Measurements from ENCODE around the gene MYO7B.

Gene MYO7B

DNA sequence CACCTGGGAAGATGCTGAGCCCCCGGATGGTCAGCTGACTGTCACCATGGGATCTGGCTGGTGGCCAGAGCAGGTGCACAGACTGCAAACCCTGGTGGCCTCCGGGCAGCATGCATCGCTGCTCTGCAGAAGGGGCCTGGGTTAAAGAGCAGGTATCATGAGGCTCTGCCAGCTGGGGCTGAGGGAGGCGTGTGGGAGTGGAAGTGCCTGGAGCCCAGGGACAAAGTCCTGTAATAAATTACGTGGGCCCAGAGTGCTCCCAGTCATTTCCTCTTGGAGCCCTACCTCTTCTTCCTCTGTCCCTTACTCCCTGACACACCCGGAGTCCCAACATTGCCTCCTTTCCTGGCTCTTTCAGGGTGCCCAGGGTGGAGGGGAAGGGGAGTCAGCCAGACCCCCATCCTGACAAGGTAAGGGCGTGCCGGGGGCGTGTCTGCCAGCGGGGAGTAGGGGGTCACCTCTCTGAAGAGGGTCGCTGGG is at the start of gene MYO7B:
Gene MYO7B (plus strand): TSS at position 262 of the 480 bp plus-strand sequence. CDS start 24,040 bp downstream, outside the sequence.
- in situ Hi-C loops (cut with MboI; ENCODE audit: low sequenced_read_pairs), result no loop called here

DNA sequence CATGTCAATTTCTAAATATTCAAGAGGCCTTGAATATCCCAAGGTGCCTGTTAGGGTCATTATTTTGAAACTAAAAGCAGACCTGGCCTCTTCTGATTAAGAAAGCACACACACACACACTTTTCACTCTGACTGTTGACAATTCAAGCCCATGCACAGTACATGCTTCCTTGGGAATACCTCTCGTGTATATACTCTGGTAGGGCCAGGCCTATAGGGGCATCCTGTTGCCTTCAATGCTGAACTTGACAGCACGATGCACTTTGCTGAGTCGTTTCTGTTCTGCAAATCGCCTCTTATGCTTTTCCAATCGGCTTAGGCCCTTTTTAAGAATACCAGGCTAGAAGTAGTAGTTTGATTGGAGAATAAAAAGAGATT is 49.8 kb upstream of the MYO7B start:
- in situ Hi-C loops (cut with MboI; ENCODE audit: low sequenced_read_pairs), result no loop called here

DNA sequence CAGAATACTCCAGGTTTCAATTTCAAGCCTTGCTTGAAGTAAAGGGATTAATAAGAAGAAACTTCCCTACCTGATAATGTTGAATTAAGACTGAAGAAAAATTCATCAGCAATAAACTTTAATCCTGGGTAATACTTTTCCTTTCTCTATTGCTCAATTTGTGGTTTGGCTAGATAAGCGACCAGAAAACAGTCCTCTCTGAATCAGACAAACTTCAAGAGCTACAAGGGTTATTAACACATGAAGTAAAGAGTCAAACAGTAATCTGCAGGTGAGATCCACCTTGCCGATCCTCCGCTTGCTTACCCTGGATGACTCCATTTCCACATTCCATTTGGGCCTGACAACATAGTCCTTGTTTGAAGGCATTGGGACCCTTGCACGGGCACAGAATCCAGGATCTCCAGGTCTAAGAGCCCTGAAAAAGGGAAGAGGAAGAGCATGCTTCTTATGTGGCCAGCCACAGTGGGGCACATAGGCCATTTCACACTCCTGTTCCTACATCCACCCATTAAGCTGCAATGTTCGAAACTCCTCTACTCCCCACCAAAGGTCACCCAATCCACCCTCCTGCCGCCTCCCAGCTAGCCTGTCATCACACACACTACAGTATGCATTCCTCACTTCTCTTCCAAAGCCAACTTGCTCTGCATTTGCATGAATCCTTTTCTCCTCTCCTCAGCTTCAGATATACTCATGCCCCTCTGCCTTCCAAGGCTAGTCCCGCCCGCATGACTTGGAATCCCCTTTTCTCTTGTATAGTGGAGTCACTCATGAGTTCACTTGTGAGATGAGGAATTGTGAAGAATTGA is 49.0 kb upstream of the MYO7B start:
- in situ Hi-C loops (cut with MboI; ENCODE audit: low sequenced_read_pairs), result no loop called here

DNA sequence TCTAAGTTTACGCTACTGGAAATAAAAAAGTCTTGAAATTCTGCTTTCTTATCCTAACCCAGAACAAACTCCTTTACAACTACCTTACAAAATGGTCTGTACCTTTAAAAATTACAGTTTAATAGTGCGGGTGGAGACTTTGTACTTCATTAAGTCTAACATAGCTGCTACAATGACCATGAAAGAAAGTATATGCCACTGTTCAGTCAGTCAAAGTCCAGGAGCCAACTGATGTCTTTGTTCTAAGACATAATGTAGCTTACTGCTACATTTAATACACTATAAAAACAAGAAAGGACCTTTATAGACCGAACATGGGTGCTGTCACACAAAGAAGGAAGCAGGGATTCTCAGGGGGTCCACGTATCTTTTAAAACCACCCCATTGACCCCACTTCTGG is 45.2 kb upstream of the MYO7B start:
- in situ Hi-C loops (cut with MboI; ENCODE audit: low sequenced_read_pairs), result no loop called here

DNA sequence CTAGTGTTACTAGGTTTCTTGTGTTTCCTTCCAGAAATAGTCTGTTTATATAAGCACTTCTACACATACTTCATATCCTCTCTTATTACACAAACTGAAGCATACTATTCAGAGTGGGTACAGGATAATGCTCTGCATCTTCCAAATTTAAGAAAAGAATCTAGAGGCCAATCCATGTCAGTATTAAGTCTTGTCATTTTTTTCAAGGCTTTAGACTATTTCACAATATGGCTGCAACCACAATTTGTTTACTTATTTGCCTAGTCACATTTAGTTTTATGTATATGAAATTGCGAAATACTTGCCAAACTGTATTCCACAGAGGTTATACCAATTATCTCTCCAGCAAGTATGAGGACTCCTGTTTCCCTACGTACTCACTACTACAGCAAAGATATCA is 37.1 kb upstream of the MYO7B start:
- in situ Hi-C loops (cut with MboI; ENCODE audit: low sequenced_read_pairs), result no loop called here

DNA sequence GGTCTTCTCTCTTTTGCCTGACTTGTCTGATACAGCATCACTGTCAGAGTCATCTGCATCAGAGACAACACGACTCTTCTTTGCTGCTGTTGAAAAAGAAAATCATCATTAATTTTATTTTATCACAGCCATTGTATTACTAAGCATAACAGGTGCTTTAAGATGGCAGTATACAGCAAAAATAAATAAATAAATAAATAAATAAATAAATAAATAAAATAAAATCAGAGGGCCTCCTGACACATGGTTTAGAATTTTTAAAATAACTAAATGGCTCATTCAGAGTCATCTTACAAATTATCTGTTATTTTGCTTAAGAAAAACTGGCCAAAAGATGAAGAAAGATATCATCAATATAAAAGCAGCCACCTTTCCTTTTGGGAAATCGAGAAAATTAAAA is 32.0 kb upstream of the MYO7B start:
- in situ Hi-C loops (cut with MboI; ENCODE audit: low sequenced_read_pairs), result no loop called here

DNA sequence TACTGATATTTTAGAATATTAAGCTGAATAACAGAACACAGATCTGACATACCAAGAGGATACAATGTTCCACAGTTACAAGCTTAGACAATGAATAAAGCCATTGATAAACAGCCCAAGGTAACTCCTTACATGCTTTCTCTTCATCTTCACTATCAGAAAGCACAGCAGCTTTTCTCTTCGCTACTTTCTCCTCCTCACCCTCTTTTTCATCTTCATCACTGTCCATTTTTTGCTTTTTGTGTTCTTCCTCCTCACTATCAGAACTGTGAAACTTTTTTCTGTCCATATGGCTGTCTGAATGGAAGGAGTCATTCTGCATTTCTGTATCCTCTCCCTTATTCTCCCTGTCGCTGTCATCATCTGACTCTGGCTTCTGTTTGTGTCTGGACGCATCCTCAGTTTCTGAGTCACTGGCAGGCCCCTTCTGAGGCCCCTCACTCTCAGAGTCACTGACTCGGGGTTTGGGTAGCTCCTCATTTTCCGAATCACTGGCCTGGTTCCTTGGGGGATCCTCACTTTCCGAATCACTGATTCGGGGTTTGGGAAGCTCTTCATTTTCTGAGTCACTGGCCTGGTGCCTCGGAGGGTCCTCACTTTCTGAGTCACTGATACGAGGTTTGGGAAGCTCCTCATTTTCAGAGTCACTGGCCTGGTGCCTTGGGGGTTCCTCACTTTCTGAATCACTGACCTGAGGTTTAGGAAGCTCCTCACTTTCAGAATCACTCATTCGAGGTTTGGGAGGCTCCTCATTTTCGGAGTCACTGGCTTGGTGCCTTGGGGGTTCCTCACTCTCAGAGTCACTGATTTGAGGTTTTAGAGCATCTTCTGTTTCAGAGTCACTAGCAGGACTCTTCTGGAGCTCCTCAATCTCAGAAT is 30.7 kb upstream of the MYO7B start:
- in situ Hi-C loops (cut with MboI; ENCODE audit: low sequenced_read_pairs), result no loop called here

DNA sequence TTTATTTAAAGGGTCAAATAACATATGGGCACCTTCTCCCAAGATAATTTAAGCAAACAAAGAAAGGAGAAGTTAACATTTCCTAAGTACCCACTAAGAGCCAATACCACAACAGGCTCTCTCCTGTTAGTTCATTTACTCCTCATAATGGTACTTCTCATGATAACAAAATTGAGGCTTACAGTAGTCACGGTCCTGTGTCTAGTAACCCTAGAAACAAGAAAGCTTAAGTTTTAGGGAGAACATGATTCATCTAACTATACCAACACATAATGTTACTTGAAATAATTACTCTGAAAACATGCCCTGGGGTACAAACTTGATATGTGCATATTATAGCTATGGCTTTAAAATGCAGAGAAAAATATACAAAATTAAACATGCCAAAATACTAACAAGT is 29.0 kb upstream of the MYO7B start:
- in situ Hi-C loops (cut with MboI; ENCODE audit: low sequenced_read_pairs), result no loop called here

DNA sequence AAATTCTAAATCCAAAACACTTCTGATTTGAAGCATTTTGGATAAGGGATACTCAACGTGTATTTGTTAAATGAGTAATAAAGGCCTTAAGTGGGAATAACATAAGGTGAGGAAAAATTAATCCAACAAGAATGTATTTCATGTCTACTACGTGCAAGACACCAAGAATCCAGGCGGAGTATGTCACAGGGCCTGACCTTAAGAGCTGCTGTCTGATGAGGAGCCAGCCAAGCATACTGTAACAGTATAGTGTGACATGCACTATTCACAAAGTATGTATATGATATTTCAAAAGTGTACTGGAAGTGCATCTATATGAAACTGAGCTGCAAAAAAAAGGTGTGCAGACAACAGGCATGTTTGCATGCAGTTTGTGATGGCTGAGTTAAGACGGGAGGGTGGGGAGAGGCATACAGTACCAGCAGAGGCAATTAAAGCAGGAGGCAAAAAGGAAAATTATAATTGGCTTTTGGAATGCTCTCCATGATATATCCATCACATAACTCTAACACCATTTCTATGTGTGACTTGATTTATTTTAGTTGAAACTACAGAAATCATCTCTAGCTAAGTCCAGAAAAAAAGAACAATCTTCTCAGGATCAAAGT is 27.4 kb upstream of the MYO7B start:
- in situ Hi-C loops (cut with MboI; ENCODE audit: low sequenced_read_pairs), result no loop called here

DNA sequence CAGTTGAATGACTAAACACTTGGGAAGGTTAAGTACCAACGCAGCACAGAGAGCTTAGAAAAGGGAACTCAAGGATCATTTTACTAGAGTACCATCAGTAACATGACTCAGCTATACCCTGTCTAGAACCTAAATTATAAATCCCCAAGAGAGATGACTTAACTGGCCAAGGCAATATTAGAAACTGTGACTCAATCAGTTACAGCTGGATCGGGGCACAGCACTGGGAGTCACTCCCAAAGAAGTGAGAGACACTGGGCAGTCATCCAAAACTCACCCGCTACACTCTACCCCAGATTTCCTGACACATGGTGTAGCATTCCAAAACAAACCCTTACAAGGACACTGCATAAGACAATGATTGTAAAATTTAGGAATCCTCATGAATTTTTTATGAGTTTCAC is 26.9 kb upstream of the MYO7B start:
- in situ Hi-C loops (cut with MboI; ENCODE audit: low sequenced_read_pairs), result no loop called here

DNA sequence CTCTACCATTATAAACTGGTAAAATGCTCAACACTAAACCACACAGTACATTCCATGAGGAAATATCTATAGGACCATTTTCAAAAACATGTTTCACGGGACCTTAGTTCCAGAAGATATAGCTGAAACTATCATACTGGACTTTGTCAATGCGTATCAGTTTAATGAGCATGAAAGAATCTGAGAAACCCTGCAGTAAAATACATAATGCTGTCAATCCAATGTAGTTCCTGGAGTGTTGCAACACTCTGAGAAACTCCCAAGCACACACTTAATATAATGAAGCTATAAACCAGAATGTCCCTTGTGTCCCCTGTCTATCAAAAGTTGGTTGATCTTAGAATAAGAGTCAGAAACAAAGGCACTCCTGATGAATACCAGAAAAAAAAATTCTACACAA is 25.4 kb upstream of the MYO7B start:
- in situ Hi-C loops (cut with MboI; ENCODE audit: low sequenced_read_pairs), result no loop called here

DNA sequence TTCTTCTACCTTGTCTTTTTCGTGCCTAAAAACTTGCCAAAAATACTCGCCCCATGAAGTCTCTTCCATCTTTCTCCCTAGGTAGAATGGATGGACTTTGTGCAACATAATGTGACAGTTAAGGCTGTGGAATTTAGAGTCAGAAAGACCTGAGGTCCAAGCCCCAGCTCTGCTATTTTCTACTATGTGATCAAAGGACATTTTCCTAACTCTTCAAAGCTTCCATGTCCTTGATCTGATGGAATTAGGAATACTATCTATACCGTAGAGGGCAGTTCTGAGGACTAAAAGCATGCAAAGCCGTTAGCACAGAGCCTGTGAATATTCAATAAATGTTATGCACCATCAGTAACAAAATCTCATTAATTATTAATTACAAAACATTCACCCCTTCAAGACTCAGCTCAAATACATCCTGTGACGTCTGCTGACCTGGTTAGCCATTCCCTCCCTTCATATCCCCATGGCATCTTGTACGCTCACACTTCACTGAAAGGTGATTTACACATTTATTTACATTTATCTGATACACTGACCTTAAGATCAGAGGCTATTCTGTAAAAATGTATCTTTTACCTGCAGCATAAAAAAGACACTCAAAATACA is 24.3 kb upstream of the MYO7B start:
- in situ Hi-C loops (cut with MboI; ENCODE audit: low sequenced_read_pairs), result no loop called here

DNA sequence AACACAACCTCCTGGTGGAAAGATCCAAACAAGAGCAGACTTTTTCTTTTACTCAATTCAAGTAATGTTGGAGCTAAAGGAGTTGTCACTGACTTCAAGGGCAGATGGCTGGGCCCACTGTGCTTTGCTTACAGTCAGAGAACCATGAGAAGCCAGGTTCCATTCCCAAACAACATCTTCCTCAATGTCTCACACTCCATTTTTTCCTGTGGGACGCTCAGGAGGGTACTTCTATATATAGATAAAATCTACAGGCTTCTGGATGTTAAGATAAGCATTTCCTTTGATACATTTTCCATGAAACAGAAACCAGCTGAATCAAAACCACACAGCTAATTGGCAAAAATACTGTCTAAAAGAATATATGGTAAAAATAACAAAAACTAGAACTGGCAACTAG is 23.6 kb upstream of the MYO7B start:
- in situ Hi-C loops (cut with MboI; ENCODE audit: low sequenced_read_pairs), result no loop called here

DNA sequence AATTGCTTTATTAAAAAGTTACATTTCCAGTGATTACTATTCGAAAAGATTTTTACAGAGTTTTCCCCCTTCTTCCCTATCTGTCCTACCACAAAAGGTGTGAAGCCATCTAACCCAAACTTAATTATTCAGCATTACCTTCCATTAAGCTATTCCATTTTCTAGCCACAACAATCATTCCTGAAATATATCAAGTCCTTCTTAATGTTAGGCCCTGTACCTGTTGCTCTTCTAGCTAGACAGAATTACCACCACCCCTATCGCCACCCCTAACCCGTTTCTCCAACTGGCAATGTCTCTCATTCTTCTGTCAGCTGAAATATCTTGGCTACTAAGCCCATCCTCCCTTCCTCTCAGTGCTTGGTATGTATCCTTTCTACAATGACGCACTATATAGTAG is 23.1 kb upstream of the MYO7B start:
- in situ Hi-C loops (cut with MboI; ENCODE audit: low sequenced_read_pairs), result no loop called here

DNA sequence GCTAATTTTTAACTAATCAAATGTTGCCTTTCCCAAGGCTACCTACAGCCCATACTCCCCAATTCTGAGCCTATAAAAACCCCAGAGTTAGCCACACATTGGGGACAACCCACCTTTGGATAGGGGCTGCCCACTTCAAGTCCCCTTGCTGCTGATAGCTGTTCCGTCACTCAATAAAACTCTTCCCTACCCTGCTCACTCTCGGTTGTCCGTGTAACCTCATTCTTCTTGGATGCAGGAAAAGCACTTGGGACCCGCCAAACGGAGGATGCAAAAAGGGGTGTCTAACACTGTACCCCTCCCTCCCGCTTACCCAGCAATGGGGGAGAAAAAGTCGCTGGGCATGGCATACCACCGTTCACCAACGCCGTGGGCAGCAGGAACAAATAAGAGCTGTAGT is 21.4 kb upstream of the MYO7B start:
- in situ Hi-C loops (cut with MboI; ENCODE audit: low sequenced_read_pairs), result no loop called here

DNA sequence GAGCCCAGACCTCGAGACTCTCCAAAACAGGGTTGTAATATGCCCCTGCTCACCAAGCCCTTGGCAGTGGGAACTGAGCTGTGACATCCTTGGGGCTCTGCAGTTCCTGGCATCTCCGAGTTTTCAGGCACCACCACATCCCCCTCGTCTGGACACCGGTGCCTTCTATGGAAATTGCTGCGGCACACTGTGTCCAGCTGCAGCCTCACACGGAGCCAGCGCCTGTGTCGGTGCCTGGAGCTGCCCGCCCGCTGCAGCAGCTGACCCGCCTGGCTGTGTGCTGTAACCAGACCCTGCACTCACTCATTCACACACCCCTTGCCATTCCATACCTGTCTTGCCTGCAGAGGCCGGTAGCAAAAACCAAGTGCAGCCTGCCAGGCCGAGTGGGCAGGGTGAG is 21.0 kb upstream of the MYO7B start:
- in situ Hi-C loops (cut with MboI; ENCODE audit: low sequenced_read_pairs), result no loop called here

DNA sequence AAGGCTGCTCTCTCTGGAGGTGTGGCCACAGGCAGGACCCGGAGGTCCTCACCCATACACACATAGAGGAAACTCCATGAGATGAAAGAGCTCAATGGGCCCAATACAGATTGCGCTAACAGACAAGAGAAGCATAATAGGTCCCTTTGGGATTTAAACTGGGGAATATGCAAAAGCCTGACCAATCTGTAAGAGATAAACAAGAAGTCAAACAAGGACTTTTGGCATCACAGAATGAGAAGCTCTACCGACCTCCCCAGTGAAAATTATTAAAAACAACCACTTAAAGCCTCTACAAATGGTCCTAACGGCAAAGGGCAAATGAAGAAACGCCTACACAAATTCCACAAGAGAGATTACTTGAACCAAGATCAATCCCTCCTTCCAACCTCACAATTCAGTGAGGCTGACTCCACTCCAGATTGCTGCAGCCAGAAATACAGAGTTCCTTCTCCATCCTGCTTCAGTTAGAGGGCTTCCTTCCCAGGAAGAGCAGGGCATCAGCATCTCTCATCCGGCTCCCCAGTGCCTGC is 20.0 kb upstream of the MYO7B start:
- in situ Hi-C loops (cut with MboI; ENCODE audit: low sequenced_read_pairs), result no loop called here

DNA sequence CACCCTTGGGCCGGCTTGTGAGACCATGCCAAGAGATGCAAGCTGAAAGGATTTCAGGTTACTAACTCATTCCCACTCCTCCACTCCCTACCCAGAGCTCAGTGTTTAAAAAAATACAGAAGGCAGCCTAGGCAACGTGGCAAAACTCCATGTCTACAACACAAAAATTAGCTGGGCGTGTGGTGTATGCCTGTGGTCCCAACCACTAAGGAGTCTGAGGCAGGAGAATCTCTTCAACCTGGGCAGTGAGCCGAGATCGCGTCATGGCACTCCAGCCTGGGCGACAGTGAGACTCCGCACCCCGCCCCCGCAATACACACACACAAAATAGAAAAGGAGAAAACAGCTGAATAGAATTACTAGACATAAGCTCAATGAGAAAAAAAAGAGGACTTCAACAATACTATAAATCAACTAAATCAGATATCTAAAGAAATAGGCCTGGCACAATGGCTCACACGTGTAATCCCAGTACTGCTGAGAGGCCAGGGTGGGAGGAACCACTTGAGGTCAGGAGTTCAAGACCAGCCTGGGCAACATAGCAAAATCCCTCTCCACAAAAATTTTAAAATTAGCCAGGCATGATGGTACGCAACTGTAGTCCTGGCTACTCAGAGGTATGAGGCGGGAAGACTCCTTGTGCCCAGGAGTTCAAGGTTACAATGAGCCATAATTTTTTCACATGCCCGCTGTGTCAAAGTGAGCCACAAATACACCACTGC is 19.3 kb upstream of the MYO7B start:
- in situ Hi-C loops (cut with MboI; ENCODE audit: low sequenced_read_pairs), result no loop called here

DNA sequence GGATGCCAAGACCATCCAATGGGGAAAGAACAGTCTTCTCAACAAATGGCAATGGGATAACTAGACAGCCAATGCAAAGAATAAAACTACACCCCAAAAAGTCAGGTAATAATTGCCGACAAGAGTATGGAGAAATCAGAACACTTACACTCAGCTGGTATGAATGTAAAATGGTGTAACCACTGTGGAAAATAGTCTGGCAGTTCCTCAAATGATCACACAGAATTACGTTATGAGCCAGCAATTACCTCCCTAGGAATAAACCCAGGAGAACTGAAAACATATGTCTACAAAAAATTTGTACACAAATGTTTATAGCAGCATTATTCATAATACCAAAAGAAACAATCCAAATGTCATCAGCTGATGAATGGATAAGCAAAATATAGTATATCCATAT is 18.0 kb upstream of the MYO7B start:
- in situ Hi-C loops (cut with MboI; ENCODE audit: low sequenced_read_pairs), result no loop called here

DNA sequence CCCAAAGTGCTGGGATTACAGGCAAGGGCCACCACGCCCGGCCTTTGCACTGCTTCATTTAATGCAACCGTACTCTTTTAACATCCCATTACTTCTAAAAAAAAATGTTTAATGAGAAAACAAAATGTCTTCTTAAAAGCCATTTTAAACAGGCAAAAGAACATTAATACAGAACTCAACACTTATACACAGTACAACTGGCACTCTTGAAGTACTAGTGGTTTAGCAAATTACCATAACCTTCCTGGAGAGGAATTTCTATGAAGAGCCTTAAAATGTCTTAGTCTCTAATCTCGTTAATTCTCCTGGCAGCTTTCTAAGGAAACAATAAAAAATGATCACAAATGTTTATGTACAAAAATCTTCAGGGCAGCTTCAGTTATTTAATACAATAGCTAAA is 15.1 kb upstream of the MYO7B start:
- in situ Hi-C loops (cut with MboI; ENCODE audit: low sequenced_read_pairs), result no loop called here

All from HL-60/S4 treated with phorbol 12-myristate 13-acetate at 8.2 ng/mL for 4 days and 3 days (cell line).